CD4-positive, alpha-beta T cell treated with Interleukin-15 for 4 hours (primary cell): Measurements from ENCODE around the gene ZNF804A.

Source experiments
- DNase-seq: peaks from one replicate; pipeline ENCODE4 v3.0.0-alpha.2; 2020; ENCODE audit warnings: low spot score

Gene ZNF804A

DNA sequence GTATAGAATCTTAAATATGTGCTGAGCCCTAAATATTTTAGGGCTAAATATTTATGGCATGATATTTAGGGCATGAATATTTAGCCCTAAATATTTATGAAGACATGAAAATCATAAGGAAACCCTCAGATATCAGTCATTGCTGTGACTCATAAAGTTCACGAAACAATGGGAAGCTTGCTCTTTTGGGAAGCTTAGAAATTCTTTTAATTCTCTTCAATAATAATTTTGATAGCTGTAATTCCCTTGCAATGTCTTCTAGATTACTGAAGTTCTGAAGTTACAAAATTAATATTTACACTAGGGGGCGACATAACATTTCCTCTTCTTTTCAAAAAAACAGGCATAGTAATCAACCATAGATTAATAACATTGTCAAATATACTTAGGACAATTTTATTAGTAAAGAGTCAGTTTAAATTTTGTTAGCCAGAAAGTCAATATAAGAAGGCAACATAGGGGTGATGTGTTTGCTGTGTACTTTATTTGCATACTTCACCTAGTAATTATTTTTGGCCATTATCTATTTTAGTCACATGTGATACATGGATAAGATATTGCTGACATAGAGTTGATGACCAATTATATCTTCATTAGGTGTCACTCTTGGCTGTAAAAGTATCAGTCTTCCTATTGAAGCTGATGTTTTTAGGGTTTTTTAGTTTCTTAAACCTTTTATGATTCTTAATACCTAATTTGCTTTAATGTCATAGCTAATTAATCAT is 13.2 kb downstream of the ZNF804A start:
- DNase-seq = no peak

DNA sequence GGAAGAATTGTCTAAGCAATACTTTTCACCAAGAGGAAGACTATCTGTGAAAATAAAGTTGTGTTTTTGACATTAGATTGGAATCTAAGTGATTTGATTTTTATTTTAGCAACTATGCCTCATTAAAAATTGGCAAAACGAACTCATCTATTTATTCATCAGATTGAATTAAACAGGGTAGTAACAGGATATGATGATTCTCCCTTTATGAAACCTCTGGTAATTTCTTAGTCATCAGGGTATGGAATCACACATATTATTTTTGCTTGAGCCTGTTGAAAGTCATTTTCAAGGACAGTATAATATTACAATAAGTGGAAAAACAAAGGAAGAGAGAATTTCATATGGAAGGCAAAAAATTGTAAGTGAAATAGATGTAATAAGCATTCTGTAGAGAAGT is 22.0 kb downstream of the ZNF804A start:
- no peak for DNase-seq

DNA sequence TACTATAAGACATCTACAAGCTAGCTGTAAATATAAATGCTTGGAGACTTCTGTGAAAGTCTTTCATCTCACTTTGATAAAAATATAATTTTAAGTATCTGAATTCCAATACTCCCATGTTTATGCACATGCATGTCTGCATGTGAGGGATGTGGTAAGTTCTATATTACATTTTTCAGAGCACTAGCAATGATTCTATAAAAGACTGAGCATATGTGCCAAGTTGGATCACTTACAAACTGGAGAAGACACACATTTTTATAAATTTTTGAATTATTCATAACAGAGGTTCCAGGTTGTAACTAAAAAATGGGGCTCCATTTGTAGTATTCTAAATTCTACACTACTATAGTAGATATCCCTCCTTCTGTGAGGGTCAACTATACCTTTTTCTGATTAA is 26.0 kb downstream of the ZNF804A start:
- DNase-seq = no peak

DNA sequence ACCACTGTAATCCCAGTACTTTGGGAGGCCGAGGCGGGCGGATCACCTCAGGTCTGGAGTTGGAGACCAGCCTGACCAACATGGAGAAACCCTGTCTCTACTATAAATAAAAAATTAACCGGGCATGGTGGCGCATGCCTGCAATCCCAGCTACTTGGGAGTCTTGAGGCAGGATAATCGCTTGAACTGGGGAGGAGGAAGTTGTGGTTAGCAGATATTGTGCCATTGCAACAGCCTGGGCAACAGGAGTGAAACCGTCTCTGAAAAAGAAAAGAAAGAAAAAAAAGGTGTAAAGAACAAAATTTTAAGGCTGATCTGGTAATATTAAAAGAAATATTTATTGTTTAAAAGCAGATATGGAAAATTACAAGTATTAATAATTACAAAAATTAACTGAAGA is 29.7 kb downstream of the ZNF804A start:
- DNase-seq = no peak

DNA sequence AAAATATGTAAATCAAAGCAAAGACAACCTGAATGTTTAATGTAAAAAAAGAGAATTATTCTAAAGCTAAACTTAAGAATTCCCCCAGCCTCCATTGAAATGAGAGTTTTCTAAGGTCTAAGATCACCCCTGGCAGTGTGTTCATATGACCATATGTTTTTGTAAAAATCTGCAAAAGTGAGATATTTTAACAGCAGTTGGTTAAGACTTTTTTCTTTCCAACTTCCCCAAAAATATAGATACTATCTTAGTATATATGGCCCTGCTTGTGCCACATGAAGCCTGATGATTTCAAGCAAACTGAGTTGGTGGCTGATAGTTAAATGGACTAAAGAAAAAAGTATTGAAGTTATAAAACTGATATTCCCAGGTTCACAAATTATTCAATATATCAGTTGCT is 35.4 kb downstream of the ZNF804A start:
- DNase-seq = no peak

DNA sequence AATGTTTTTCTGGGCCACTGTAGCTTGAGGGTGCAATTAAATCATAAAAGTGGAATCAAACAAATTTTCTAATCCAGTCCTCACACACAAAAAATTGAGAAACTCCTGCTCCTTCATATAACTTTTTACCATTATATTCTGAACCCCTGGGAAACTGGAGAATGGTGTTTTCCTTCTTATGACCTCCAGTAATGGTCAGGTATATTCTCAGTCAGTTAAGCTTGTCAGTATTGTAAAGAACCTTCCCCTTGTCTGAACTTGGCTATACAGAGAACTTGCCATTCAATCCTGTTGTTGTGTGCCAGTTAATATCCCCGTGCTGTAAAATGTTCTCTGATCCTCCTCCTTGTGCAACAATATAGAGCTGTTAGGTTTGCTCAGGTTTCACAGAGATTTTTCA is 39.5 kb downstream of the ZNF804A start:
- DNase-seq = no peak

DNA sequence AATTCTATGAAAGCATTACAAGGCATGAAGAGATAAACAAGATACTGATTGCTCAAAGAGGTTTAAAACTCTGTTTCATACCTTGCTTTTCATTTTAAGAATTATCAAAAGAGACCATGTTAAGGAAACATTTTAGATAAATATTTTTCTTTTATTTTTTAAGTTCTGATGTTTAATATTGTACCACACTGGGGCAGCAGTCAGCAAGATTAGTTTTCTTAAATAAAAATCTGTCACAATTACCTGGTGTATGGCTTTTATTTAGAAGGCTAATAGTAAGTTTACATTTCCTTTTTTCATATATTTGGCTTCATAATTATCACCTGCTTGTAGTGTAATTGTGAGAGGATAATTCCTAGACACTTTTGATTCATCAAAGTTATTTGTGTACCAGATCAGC is 46.4 kb downstream of the ZNF804A start:
- no peak for DNase-seq

DNA sequence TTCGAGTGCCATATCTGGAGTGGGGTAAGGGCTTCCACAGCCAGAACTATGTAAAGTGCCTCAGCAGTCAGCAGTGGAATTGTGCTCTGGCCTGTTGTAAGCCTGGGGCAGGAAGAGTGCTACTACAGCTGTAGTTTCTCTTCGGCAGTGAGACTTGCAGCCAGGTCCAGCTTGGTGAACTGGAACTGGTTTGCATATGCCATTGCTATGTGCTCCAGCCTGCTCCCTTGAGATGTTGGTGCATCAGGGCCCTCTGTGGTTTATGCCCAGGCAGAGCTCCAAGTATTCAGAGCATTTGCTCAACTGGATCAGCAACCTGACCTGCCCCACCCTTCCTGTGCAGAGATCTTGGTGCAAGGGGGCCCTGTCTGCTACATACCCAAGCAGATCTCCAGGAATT is 47.8 kb downstream of the ZNF804A start:
- DNase-seq = no peak

DNA sequence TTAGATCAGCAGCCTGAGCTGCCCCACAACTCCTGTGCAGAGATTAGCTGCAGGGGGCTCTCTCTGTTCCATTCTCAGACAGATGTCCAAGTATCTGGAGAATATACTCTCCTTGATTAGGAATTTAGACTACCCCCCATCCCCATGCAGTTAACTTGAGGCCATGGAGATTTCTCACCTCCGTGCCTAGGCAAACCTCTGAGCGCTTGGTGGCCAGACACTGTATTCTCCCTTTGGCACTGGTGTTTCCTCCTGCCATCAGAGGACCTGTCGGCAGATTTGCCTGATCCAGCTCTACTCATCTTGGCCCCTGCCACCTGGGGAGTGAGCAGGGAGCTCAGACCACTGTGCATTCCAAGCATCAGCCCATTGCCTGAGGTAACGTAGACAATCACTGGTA is 48.3 kb downstream of the ZNF804A start:
- no peak for DNase-seq

DNA sequence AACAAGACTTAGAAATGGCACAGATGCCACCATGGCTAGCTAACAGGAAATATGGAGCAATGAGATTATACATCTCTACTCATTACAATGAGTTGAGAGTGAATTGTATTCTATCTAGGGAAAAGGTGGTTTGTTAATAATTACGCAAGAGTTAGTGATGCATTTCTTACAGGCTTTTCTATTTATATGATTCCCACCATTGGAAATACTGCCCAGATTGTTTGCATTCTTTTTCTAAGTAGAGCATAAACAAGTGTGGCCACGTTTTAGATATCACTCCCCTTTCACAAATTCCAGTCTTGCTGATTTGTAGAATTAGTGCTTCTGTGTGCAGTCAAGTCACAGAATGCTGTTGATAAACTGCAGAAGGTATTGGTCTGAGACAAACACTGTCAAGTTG is 56.6 kb downstream of the ZNF804A start:
- no peak for DNase-seq

DNA sequence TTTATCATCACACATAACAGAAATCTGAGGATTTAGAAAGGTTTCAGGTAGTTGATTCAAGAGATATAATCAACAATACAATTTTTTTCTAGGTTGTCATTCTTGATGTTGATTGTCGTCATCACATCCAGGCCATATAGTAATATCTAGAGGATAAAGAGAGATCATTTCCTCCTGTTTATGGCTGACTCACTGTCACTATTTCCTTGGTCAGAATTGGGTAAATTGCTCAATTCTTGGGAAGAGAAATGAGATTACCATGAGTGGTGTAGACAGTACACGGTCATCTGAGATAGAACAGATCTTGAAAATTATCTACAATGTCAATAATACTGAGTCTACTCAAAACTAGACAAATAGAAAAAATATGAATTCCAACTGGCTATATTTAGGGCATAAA is 78.8 kb downstream of the ZNF804A start:
- no peak for DNase-seq

DNA sequence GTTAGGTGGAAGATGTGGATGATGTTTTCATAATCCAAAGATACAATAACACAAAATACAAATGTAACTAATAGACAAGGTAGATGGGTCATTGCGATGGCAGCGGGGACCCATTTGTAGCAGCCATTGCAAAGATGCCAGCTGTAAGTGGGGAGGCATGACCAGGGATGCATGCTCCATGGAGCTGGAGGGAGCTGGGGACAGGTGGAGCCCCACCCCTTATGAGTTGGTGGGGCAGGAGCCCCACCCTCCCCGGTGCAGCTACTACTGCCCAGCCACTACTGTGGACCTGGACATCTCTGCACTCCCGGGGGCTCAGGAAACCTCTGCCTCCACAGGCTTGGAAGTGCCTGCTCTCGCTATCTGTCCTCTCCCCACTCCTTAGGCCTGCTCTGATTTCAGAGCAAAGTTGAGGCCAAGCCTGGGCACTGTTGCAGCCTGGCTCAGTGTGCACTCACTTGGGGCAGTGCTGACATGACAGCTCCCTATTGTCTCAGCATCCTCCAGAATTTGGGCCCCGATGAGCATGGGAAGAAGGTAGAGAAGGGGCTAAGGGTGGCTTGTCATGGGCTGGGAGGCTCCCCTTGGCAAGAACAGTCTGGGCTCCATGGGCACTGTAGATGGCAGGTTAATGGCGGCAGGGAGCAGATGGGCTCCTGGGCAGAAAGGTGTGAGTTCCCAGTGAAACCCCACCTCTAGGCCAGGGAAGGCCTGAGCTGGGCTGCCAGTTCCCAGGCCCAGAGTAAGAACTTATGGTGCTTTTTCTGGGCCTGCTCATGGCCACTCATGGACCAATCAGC is 81.1 kb downstream of the ZNF804A start:
- no peak for DNase-seq

DNA sequence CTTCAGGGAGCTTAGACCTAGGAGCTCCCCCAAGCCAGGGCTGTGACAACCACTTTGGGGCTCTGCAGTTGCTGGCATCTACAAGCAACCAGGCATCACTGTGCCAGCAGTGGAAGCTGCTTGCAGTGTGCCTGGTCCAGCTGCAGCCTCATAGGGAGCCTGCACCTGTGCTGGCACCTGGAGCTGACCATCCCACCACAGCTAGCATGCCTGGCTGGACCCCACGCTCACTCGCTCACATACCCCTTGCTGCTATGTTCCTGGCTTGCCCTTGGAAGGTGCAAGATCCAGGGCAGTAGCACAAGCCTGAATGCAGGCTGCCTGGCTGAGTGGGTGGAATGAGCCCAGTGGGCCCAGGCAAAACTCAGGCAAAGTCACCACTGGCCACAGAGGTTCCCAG is 82.5 kb downstream of the ZNF804A start:
- no peak for DNase-seq

DNA sequence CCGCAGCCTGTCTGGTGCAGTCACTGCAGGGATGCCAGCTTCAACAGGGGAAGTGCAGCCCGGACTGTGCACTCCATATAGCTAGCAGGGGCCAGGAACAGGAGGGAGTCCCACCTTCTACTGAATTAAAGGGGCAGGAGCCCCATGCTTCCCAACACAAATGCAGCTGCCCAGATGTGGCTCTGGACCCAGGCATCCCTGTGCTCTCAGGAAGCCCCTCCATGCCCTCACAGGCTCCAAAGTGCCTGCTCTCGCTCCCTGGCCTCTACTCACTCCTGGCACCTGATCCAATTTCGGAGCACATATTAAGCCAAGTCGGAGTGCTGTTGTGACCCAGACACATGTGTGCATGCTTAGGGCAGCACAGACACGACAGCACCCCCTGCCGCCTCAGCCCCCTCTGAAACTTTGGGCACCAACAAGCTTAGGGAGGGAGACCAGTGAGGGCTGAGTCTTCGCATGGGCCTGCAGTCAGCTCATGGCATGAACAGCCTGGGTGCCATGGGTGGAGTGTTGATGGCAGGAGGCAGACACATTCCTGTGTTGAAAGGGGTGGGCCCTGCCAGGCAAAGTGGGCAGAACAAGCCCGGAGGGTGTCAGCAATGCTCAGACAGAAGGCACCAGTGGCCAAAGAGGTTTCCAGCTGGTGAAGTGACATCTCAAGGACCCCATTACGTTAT is 83.5 kb downstream of the ZNF804A start:
- DNase-seq = no peak

DNA sequence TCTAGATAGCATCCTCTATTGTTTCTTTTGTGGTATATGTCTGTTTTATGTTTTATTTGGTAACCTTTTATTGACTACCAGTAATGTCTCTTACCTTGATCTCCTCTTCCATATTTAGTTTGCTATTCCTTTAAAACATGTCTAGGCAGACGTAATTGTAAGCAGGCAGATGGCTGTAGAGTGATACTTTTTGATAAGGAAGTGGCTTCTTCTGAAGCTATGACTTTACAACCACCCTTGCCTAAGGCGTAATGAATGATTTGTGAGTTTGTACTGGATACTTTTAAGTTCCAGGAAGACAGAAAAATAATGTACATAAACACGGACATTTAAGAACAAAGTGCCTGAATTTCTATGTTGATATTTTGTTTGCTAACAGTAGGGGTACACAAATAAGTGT is 85.6 kb downstream of the ZNF804A start:
- DNase-seq = no peak

DNA sequence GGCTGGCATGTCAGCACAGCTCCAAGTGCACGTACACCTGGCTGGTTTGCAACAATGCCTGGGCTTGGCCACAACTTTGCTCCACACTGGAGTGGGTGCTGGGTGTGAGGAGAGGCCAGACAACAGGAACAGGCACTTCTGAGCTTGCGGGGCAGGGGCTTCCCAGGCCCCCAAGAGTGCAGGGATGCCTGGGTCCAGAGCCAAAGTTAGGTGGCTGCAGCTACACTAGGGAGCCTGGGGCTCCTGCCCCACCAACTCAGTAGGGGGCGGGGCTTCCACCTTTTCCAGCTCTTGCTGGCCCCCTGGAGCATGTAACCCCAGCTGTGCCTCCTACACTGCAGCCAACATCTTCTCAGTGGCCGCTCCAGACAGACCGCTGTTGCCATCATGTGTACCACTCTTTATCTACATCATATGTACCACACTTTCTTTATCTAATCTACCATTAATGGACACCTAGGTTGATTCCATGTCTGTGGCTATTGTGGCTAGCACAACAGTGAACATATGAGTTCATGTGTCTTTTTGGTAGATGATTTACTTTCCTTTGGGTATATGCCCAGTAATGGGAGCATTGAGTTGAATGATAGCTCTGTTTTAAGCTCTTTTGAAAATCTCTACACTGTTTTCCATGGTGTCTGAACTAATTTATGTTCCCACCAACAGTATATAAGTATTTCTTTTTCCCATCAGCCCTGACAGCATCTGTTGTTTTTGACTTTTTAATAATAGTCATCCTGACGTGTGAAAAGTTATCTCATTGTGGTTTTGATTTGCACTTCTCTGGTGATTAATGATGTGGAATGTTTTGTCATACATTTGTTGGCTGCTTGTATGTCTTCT is 87.9 kb downstream of the ZNF804A start:
- no peak for DNase-seq

DNA sequence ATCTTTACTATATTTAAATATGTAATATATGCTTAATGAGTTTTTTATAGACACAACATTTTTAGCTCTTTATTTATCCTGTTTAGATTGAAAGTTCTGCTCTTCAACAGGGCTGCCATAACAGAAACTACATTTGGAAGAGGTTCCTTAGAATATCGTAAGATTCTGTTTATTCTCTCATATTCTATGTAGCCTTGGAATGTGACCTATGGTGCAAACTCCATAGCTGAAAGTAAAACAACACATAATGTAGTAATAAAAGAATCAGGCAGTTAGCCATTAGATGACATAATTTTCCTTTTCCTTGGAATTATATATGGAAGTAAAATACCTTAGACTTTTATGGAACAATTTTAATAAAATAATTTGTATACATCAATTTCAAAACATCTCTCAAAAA is 91.3 kb downstream of the ZNF804A start:
- DNase-seq = no peak

DNA sequence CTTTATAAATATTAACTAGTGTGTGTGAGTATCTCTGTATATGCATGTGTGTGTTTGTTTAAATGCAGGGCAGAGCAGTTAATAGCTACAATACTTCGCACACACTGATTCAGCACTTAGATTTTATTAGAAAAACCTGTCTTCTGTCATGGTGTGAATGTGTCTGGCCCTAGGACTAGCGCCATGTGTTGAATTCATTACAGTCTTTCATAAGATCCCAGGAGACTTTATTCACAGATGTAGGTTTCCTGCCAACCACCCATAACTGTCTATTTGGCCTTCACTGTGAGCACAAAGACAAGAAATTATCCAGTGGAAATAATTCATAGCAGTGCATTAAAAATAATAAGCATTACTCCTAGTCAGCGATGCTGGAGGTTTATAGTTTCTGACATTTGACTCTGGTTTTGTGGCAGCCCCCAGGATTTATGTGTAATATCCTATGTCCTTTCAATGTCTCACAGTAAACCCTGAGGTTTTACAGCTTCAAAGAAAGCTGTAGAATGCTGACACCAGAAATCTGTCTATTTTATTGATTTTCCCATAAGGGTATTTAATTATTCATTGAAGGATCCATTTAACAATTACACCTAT is 93.9 kb downstream of the ZNF804A start:
- no peak for DNase-seq

DNA sequence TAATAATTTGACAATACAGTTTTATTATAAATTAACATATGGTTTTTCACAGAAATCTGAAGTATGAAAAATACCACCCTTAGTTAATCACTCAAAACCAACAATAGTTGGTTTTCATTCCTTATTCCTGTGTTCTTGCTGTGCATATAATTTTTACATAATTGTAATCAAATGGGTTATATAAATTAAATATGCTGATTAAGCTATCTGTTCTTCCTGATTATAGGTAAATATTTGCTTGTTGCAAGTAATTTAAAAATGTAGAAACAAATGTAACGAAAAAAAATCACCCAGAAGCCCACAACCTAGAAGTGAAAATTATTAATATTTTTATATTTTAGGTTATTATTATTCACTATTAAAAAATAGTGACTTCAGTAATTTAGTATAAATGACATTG is 98.3 kb downstream of the ZNF804A start:
- DNase-seq = no peak

DNA sequence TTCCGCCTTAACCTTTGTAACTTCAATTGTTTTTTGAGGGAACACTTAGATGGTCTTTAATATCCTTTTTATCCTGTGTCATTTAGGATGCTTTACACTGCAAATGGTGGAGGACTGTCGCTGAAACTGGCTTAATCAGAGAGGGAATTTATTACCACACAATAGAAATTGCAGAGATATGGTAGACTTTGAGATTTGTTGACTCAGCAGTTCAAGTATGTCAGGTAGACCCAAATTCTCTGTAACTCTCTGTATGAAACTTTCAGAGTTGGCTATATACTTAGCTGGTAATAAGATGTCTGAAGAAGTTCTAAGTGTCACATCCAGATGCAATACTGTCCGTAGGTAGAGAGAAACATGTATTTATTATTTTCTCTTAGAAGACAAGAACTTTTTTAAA is 100.1 kb downstream of the ZNF804A start:
- no peak for DNase-seq

DNA sequence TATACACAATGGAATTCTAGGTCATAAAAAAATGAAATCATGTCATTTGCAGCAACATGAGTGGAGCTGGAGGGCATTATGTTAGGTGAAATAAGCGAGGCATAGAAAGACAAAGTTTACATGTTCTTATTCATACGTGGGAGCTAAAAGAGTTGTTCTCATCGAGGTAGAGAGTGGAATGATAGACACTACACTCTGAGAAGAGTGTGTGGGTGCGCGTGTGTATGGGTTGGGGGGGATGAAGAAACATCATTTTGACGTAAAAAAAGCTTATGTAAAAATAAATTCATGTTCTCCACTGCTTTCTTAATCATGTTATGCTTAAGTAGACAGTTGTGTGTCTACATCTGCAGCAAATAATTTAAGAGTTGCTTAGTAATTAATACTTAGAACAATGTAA is 123.6 kb downstream of the ZNF804A start:
- no peak for DNase-seq

DNA sequence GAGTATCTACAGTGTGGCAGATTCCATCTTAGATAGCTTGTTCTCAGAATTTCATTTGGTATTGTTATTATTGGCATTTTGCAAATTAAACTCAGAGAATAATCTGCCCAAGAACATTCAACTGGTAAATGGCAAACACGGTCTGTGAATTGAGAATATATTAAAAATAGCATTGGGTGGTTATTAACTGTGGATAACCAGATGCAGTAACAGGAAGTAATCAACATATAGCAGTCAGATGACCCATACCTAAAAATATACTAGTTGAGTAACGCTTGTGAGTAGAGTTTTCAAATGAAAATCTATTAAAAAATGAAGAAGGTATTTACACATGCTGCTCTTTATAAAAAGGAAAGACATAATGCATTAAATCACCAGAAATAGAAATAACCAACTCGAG is 129.5 kb downstream of the ZNF804A start:
- no peak for DNase-seq
